Caco-2 (cell line): ENCODE measurements around the gene GSG1L. TPM values are rescaled to one million over a fixed set of nuclear protein-coding genes. Genes with fewer than 3 reads are reported as not detected.
A peak's percentile ranks its signal among the peaks of the same experiment; 100 is the strongest.

ENCODE experiments used
- BruUV-seq: library from RNA; stranded (reverse); fragments of 400-500 nt; replicated peaks from 2 replicates; lab custom pipeline; 2021; lab: Mats Ljungman, UMichigan
- CTCF ChIA-PET: fragments of 300-600 bp; sonication (Branson Sonifier 250); formaldehyde crosslinking; loops from one replicate; lab custom pipeline; 2022; ENCODE audit warnings: antibody characterized with exemption; lab: Charles Lee
- POLR2A ChIA-PET: fragments of 300-600 bp; sonication (Branson Sonifier 250); formaldehyde crosslinking; loops from one replicate; lab custom pipeline; 2022; ENCODE audit warnings: antibody characterized with exemption; lab: Charles Lee
- DNase-seq, 2 experiments: peaks; one replicate each; pipeline versions ENCODE4 v3.0.0 to v3.0.0-alpha.2; 2020 to 2022
- H3K27me3 ChIP-seq: replicated peaks from 2 replicates; pipeline ENCODE4 v1.6.0; 2011; ENCODE audit warnings: low read length; ENCODE audit not compliant: control insufficient read depth, insufficient read depth
- H3K36me3 ChIP-seq: 2 replicates; pipeline ENCODE4 v1.5.1; 2011; ENCODE audit warnings: low read length; ENCODE audit not compliant: control insufficient read depth, insufficient read depth
- H3K4me1 ChIP-seq: fragments of 250-450 bp; sonication (Bioruptor Pico); 2 replicates; pipeline ENCODE4 v1.5.1; 2020; ENCODE audit warnings: mild to moderate bottlenecking
- H3K4me3 ChIP-seq: 2 replicates; pipeline ENCODE4 v1.5.1; 2011; ENCODE audit warnings: low read depth, mild to moderate bottlenecking, control low read depth, low read length
- H3K9me3 ChIP-seq: fragments of 250-450 bp; sonication (Bioruptor Pico); 2 replicates; pipeline ENCODE4 v1.5.1; 2020; ENCODE audit warnings: mild to moderate bottlenecking, moderate library complexity
- H3K27ac Mint-ChIP-seq: one replicate; pipeline ENCODE4 v1.8.0; 2022; ENCODE audit warnings: mixed read lengths; ENCODE audit not compliant: unreplicated experiment
- H3K27me3 Mint-ChIP-seq: one replicate; pipeline ENCODE4 v1.8.0; 2022; ENCODE audit warnings: mixed read lengths; ENCODE audit not compliant: insufficient read depth, unreplicated experiment
- H3K36me3 Mint-ChIP-seq: one replicate; pipeline ENCODE4 v1.8.0; 2022; ENCODE audit warnings: mild to moderate bottlenecking, mixed read lengths; ENCODE audit not compliant: insufficient read depth, unreplicated experiment
- H3K4me1 Mint-ChIP-seq: one replicate; pipeline ENCODE4 v1.8.0; 2022; ENCODE audit warnings: low read depth, mixed read lengths; ENCODE audit not compliant: unreplicated experiment
- H3K4me3 Mint-ChIP-seq: one replicate; pipeline ENCODE4 v1.8.0; 2022; ENCODE audit warnings: mild to moderate bottlenecking, moderate library complexity, mixed read lengths; ENCODE audit not compliant: unreplicated experiment
- H3K9me3 Mint-ChIP-seq: one replicate; pipeline ENCODE4 v1.8.0; 2022; ENCODE audit warnings: mixed read lengths; ENCODE audit not compliant: unreplicated experiment
- intact Hi-C: fragments of 100-400 bp; cut with micrococcal nuclease; formaldehyde crosslinking; loops from one replicate; pipeline ENCODE4 v1.10.0; 2022; ENCODE audit not compliant: unreplicated experiment
- total RNA-seq: library from RNA; stranded (reverse); gene quantifications from 2 replicates; pipeline ENCODE4 v1.2.3, GENCODE V29; 2022
- TF ChIP-seq, protein P1 (sequence below), 2 experiments: fragments of 200-600 bp in 1 of 2; IDR thresholded peaks; 1 replicate in 1 of 2; 2 replicates in 1 of 2; pipeline versions ENCODE4 v1.5.1 to v1.8.0; 2011 to 2022; ENCODE audit warnings: antibody characterized with exemption in 1 of 2, control low read depth in 1 of 2, inconsistent platforms in 1 of 2, low read depth in 1 of 2, low read length in 1 of 2, mild to moderate bottlenecking in 1 of 2, moderate library complexity in 1 of 2; ENCODE audit not compliant: insufficient read depth in 1 of 2, severe bottlenecking in 1 of 2, unreplicated experiment in 1 of 2

Gene GSG1L
- total RNA-seq, 1 experiment from 2014 or later: not detected

GRCh38 chr16:27911486-27911885, 152.0 kb downstream of the GSG1L start:
- Histone ChIP-seq H3K27me3 (no peaks in the 10 kb centered on the region), H3K4me3 (no peak overlapping the region), H3K9me3 (no peaks in the 10 kb centered on the region), H3K36me3 (no peaks in the 10 kb centered on the region), H3K4me1 (no peaks in the 10 kb centered on the region)
- TF ChIP-seq, protein P1, sequence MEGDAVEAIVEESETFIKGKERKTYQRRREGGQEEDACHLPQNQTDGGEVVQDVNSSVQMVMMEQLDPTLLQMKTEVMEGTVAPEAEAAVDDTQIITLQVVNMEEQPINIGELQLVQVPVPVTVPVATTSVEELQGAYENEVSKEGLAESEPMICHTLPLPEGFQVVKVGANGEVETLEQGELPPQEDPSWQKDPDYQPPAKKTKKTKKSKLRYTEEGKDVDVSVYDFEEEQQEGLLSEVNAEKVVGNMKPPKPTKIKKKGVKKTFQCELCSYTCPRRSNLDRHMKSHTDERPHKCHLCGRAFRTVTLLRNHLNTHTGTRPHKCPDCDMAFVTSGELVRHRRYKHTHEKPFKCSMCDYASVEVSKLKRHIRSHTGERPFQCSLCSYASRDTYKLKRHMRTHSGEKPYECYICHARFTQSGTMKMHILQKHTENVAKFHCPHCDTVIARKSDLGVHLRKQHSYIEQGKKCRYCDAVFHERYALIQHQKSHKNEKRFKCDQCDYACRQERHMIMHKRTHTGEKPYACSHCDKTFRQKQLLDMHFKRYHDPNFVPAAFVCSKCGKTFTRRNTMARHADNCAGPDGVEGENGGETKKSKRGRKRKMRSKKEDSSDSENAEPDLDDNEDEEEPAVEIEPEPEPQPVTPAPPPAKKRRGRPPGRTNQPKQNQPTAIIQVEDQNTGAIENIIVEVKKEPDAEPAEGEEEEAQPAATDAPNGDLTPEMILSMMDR (IDR thresholded peaks at IDR 0.05; ENCODE audit: insufficient read depth in 1 of 2, low read depth in 1 of 2, low read length in 1 of 2, severe bottlenecking in 1 of 2, unreplicated experiment in 1 of 2): no peak
- no peaks in the 10 kb centered on the region for H3K9me3 Mint-ChIP-seq
- ChIA-PET CTCF (no interaction called here), POLR2A (no interaction called here)
- intact Hi-C loops: no loop called here
- no peak for DNase-seq
- no peaks in the 10 kb centered on the region for H3K4me1 Mint-ChIP-seq
- no peaks in the 10 kb centered on the region for H3K36me3 Mint-ChIP-seq
- BruUV-seq: no TSS peak
- H3K27ac Mint-ChIP-seq: peak overlapping the region; percentile 34
- H3K4me3 Mint-ChIP-seq: no peak overlapping the region
- peaks cover 13% of the 10 kb centered on the region for H3K27me3 Mint-ChIP-seq

DNA sequence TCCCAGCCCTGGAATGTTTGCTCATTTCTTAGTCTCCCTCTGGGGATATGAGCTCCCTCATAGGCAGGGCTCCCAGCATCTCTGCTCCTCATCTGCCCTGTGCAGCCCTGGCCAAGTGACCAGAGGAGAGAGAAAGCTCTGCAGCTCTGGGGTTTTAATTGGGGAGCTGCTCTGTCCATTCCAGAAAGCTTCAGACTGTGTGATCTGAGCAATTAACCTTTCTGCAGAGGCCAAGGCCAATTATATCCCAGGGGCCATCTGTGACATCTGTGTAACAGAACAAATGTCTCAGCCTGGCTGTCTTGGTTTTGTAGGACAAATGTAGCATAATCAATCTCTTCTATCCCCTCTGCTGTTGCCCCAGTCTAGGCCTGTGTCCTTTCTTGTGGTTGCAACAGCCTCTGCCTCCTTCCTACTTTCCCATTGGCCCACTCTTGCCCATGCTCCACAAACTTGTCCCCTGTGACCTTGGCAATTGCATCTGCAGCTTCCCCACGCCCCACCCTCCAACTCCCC, 156.0 kb downstream of the GSG1L start:
- Mint-ChIP-seq H3K4me3 (no peak overlapping the region), H3K27me3 (peaks cover 20% of the 10 kb centered on the region), H3K9me3 (no peaks in the 10 kb centered on the region), H3K27ac (no peak overlapping the region), H3K36me3 (no peaks in the 10 kb centered on the region), H3K4me1 (no peaks in the 10 kb centered on the region)
- Histone ChIP-seq H3K27me3 (no peaks in the 10 kb centered on the region), H3K9me3 (no peaks in the 10 kb centered on the region), H3K4me1 (no peaks in the 10 kb centered on the region), H3K4me3 (no peak overlapping the region), H3K36me3 (no peaks in the 10 kb centered on the region)
- ChIA-PET CTCF (no interaction called here), POLR2A (no interaction called here)
- intact Hi-C loops: no loop called here
- BruUV-seq: no TSS peak
- TF ChIP-seq, protein P1 (IDR thresholded peaks at IDR 0.05; ENCODE audit: insufficient read depth in 1 of 2, low read depth in 1 of 2, low read length in 1 of 2, severe bottlenecking in 1 of 2, unreplicated experiment in 1 of 2): no peak
- DNase-seq: no peak

GRCh38 chr16:27906883-27907282, 156.6 kb downstream of the GSG1L start:
- Histone ChIP-seq H3K9me3 (no peaks in the 10 kb centered on the region), H3K4me1 (no peaks in the 10 kb centered on the region), H3K4me3 (no peak overlapping the region), H3K36me3 (no peaks in the 10 kb centered on the region), H3K27me3 (no peaks in the 10 kb centered on the region)
- BruUV-seq: no TSS peak
- H3K27me3 Mint-ChIP-seq: peaks cover 24% of the 10 kb centered on the region
- POLR2A ChIA-PET: no interaction called here
- no peak overlapping the region for H3K4me3 Mint-ChIP-seq
- CTCF ChIA-PET: no interaction called here
- no peaks in the 10 kb centered on the region for H3K9me3 Mint-ChIP-seq
- no peak for DNase-seq
- H3K27ac Mint-ChIP-seq: no peak overlapping the region
- TF ChIP-seq, protein P1 (IDR thresholded peaks at IDR 0.05; ENCODE audit: insufficient read depth in 1 of 2, low read depth in 1 of 2, low read length in 1 of 2, severe bottlenecking in 1 of 2, unreplicated experiment in 1 of 2): no peak
- H3K4me1 Mint-ChIP-seq: no peaks in the 10 kb centered on the region
- intact Hi-C loops: no loop called here
- H3K36me3 Mint-ChIP-seq: no peaks in the 10 kb centered on the region
